BLaER1 (cell line): ENCODE results near the gene GNAQ.

ENCODE experiments used
- H3K27ac ChIP-seq: shearing (Covaris generic); formaldehyde crosslinking; 2 replicates; pipeline ENCODE4 v1.8.1; 2022
- H3K27me3 ChIP-seq: shearing (Covaris generic); formaldehyde crosslinking; 2 replicates; pipeline ENCODE4 v1.8.1; 2022
- H3K36me3 ChIP-seq: shearing (Covaris generic); formaldehyde crosslinking; 2 replicates; pipeline ENCODE4 v1.8.1; 2022
- H3K4me1 ChIP-seq: shearing (Covaris generic); formaldehyde crosslinking; 2 replicates; pipeline ENCODE4 v1.8.1; 2022
- H3K4me2 ChIP-seq: shearing (Covaris generic); formaldehyde crosslinking; 2 replicates; pipeline ENCODE4 v1.8.1; 2022
- H3K4me3 ChIP-seq: shearing (Covaris generic); formaldehyde crosslinking; 2 replicates; pipeline ENCODE4 v1.8.1; 2022
- H3K9ac ChIP-seq: shearing (Covaris generic); formaldehyde crosslinking; 2 replicates; pipeline ENCODE4 v1.8.1; 2022
- H3K9me3 ChIP-seq: shearing (Covaris generic); formaldehyde crosslinking; 2 replicates; pipeline ENCODE4 v1.8.1; 2022
- H4K20me1 ChIP-seq: shearing (Covaris generic); formaldehyde crosslinking; 2 replicates; pipeline ENCODE4 v1.8.1; 2022
- Cebpa-rat ChIP-seq: shearing (Covaris generic); IDR thresholded peaks from 2 replicates; pipeline ENCODE4 v1.8.1; 2022

Gene GNAQ

DNA sequence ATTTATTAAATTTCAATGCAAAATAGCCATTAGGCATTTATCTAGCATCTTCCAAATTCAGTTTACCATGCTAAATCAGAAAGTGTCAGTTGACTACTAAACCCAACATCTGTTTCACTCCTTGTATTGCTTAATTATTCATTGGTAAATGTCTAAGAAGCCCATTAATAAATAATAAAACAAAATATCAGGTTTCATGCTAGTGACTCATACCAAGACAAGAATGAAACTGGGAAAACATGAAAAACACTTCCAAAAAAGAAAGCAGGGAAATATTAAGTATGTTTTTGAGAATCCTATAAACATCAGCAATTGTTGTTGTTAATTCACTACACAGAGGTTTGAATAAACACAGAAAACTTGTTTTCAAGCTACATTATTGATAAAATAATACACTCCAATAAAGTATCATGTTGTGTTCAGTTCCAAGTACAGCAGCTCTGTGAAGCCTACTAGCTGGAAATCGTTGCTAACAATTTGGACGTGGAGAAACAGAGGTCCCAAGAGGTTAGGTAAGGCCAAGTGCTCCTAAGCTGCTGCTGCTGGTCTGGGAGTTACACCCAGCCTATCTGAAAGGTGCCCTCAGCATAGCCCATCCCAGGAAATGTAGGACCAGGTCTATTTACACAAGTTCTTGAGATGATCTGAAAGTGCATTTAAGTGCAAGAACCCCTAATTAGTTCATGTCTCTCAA, 78.8 kb downstream of the GNAQ start:
- Histone ChIP-seq H4K20me1 (peaks cover 37% of the 10 kb centered on the region; the same call in 1 of the 2 replicates), H3K9ac (no peak overlapping the region), H3K36me3 (no peaks in the 10 kb centered on the region), H3K4me2 (no peak overlapping the region), H3K27me3 (no peaks in the 10 kb centered on the region), H3K4me3 (no peak overlapping the region), H3K27ac (no peak overlapping the region), H3K9me3 (no peaks in the 10 kb centered on the region), H3K4me1 (peaks cover 10% of the 10 kb centered on the region)
- TF ChIP-seq Cebpa-rat: no peak

DNA sequence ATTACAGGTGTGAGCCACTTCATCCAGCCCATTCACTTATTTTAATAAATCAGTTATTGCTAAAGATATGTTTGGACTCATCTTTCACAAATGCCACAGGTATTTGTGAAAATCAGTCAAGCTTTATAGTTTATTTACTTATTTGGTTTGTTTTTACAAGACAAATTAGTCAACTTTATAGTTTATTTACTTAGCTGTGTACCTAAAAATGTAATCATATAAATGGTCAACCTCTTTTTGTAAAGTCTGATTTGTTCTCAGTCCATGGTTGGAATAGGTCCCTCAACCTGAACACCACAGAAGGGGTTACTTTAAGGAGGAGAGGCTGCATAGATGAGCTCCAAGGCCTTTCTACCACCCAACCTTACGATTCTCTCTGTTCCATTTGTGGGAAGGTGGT, 80.2 kb downstream of the GNAQ start:
- H3K9ac ChIP-seq: no peak overlapping the region
- H3K27me3 ChIP-seq: no peaks in the 10 kb centered on the region
- H3K4me1 ChIP-seq: peaks cover 20% of the 10 kb centered on the region
- no peaks in the 10 kb centered on the region for H3K36me3 ChIP-seq
- no peak for TF ChIP-seq Cebpa-rat
- no peak overlapping the region for H3K4me2 ChIP-seq
- H3K4me3 ChIP-seq: no peak overlapping the region
- H3K27ac ChIP-seq: no peak overlapping the region
- peaks cover 42% of the 10 kb centered on the region; the same call in 1 of the 2 replicates for H4K20me1 ChIP-seq
- no peaks in the 10 kb centered on the region for H3K9me3 ChIP-seq

DNA sequence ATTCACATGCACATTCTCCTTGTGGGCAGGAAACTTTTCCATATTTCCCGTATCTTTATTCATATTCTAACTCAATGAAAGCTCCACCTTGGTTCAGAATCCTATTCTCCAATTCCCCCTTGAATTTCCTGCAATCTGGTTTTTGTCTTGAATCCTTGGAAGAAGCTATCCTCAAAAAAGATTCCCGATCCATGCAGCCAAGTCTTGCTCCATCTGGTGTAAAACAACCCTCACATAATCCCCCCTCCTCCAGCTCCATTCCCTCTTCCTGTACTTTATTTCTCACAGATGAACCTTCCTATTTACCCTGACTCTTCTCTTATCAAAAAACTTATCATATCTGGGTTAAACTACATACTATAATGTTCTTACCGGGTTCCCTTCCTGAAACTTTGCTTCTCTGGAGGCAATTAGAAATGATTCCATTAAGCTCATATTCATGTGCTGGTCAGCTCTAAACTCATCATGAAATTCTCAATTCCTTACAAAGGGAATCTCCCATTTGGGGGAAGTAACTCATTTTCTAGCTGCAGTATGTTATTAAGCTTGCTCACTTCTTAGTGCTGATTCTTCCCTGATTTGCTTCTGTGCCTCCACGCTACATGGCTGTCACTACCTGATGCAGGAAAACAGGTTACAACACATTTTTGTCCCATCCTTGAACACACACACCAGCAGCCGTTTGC, 81.7 kb downstream of the GNAQ start:
- H3K4me2 ChIP-seq: peak overlapping the region; percentile 42
- no peak overlapping the region for H3K9ac ChIP-seq
- H4K20me1 ChIP-seq: peaks cover 45% of the 10 kb centered on the region; the same call in 1 of the 2 replicates
- no peak for TF ChIP-seq Cebpa-rat
- no peaks in the 10 kb centered on the region for H3K27me3 ChIP-seq
- H3K9me3 ChIP-seq: no peaks in the 10 kb centered on the region
- peaks cover 27% of the 10 kb centered on the region for H3K4me1 ChIP-seq
- no peak overlapping the region for H3K4me3 ChIP-seq
- no peak overlapping the region for H3K27ac ChIP-seq
- H3K36me3 ChIP-seq: no peaks in the 10 kb centered on the region

DNA sequence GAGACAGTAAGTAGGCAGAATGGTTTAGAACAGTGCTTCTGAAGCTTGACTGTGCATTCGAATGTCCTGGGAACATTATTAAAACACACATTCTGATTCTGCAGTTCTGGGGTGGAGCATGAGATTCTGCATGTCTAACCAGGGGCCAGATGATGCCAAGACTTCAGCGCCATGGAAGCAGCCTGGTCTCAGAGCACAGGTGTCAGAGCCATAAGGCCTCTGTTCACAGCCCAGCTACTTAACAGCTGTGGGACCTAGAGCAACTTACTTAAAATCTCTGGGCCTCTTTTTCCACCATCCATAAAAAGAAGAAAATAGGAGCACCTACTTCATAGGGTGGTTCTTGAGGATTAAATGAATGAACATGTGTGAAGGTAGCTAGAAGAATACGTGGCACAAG, 84.0 kb downstream of the GNAQ start:
- Histone ChIP-seq H4K20me1 (peaks cover 35% of the 10 kb centered on the region; the same call in 1 of the 2 replicates), H3K4me3 (no peak overlapping the region), H3K4me1 (peaks cover 32% of the 10 kb centered on the region), H3K4me2 (no peak overlapping the region), H3K9ac (no peak overlapping the region), H3K36me3 (no peaks in the 10 kb centered on the region), H3K27me3 (no peaks in the 10 kb centered on the region), H3K27ac (no peak overlapping the region), H3K9me3 (no peaks in the 10 kb centered on the region)
- no peak for TF ChIP-seq Cebpa-rat

DNA sequence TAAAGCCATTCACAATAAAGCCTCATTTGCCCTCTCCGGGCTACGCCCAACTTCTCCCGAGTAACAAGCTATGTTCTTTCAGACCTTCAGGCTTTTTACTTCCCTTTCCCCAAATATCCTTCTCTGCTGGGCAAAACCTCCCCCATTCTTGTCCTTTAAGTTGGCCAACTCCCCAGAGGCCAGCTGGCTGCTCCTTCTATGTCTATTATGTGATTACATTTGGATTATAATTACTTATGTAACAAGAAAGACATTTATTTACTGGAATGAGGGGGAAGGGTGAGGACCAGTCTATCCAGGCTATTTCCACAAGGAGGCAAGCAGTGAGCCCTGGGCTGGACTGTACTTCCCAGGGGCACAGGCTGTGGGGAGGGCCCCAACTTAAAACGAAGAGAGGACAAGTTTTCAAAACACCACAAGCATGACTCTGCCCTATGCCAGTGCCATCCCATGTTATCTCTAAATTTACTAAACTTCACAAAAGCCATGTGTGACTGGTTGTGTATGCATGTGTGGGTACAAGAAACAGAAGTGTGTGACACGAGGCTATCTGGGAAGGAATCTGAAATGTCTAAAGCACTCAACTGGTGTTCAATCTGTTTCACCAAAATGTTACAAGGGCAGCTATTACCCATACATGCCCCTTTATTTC, 84.5 kb downstream of the GNAQ start:
- Histone ChIP-seq H3K36me3 (no peaks in the 10 kb centered on the region), H4K20me1 (peaks cover 35% of the 10 kb centered on the region; the same call in 1 of the 2 replicates), H3K4me1 (peaks cover 32% of the 10 kb centered on the region), H3K9me3 (no peaks in the 10 kb centered on the region), H3K4me2 (no peak overlapping the region; the same call in 1 of the 2 replicates), H3K9ac (no peak overlapping the region), H3K27ac (no peak overlapping the region), H3K4me3 (no peak overlapping the region), H3K27me3 (no peaks in the 10 kb centered on the region)
- TF ChIP-seq Cebpa-rat: no peak

DNA sequence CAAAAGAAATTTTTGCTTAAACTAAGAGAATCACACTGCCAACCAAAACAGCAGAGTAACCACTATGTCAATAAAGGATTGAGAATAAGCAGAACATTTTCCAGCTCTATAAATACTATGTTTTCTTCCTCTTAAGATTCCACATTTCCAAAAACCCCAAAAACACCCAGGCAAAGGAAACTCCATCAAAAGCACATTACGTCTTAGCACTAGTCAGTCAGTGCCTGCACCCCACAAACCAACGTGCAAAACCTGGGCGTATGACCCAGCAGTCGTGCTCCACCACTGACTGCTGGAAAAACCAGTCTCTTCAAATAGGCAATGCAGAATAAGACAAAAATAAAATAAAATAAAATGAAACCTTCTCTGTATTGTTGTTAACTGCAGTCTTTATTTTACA, 85.3 kb downstream of the GNAQ start:
- Histone ChIP-seq H3K9ac (no peak overlapping the region), H3K27me3 (no peaks in the 10 kb centered on the region), H3K4me3 (no peak overlapping the region), H3K9me3 (no peaks in the 10 kb centered on the region), H3K4me1 (peaks cover 32% of the 10 kb centered on the region), H4K20me1 (peaks cover 35% of the 10 kb centered on the region; the same call in 1 of the 2 replicates), H3K27ac (no peak overlapping the region), H3K4me2 (no peak overlapping the region), H3K36me3 (no peaks in the 10 kb centered on the region)
- TF ChIP-seq Cebpa-rat: no peak

DNA sequence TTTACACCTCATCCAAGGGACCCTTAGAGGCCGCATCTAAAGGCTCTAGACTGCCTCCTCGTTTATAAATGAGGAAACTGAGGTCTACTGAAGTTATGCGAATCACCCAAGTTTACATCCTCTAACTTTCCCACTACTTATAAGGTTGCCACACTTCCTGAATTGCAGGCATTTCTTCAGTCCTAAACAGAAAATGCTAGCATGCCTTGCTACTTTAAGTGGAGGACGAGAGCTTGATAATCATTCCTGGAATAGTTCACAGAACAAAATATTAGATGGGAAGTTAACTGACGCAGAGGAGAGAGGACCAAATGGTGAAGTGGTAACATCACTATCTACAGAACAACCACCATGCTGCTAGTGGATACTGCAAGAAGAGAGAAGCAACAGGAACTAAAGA, 85.8 kb downstream of the GNAQ start:
- H3K36me3 ChIP-seq: no peaks in the 10 kb centered on the region
- no peaks in the 10 kb centered on the region for H3K9me3 ChIP-seq
- H3K4me3 ChIP-seq: no peak overlapping the region
- H4K20me1 ChIP-seq: peaks cover 35% of the 10 kb centered on the region; the same call in 1 of the 2 replicates
- peaks cover 31% of the 10 kb centered on the region for H3K4me1 ChIP-seq
- H3K27ac ChIP-seq: no peak overlapping the region
- H3K4me2 ChIP-seq: no peak overlapping the region
- no peaks in the 10 kb centered on the region for H3K27me3 ChIP-seq
- H3K9ac ChIP-seq: no peak overlapping the region
- TF ChIP-seq Cebpa-rat: no peak

DNA sequence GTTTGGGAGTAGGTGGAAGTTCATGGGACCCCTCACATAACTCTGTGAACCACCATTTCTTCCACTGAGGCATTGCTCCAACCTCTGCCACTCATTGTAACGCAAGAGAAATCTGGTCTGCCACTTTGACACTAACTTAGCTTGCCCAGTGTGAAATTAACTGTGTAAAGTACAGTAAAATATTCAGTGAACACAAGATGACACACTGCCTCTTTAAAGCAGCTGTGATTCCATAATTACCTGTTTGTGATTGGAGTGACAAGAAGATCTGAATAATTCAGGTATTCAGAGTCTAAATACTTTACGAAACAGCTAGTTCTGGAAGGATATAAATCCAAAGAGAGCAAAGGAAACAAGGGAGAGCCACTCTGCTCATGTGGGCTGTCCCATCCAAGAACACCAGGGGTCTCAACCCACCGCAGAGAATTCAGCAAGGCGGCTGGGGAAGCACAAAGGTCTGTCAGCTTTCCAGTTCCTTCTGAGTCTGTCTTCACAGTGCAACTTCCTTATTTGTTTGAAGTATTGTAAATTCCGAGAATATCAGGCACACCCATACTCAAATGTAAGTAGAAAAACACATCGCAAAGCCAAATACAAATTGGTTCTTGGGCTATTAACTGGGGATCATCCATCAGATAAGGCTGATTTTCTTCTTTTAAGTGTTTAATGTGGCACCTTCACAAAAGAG, 86.9 kb downstream of the GNAQ start:
- no peak overlapping the region for H3K4me3 ChIP-seq
- H4K20me1 ChIP-seq: peaks cover 29% of the 10 kb centered on the region; the same call in 1 of the 2 replicates
- no peak overlapping the region for H3K27ac ChIP-seq
- H3K9ac ChIP-seq: no peak overlapping the region
- no peak for TF ChIP-seq Cebpa-rat
- H3K27me3 ChIP-seq: no peaks in the 10 kb centered on the region
- H3K4me1 ChIP-seq: peaks cover 22% of the 10 kb centered on the region
- no peak overlapping the region for H3K4me2 ChIP-seq
- no peaks in the 10 kb centered on the region for H3K36me3 ChIP-seq
- 0 out of 2 replicates have a peak, but pooled peaks cover 8% of the 10 kb centered on the region for H3K9me3 ChIP-seq

DNA sequence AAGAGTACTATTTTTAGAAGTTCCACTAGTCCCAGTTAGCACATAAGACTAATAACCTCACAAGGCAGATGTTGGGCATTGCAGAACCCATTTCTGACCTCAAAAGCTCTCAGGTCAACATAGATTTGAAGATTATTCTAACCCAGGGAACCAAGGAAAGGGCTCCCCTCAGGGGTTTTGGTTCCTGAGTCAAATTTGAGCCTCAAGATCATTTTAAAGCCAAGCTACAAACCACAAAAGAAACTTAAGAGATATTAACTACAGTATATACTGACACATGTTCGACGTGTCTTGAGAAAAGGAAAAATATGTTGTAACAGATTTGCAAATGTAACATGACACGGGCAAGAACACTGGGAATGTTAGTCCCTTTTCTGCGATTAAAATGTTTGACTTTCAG, 88.6 kb downstream of the GNAQ start:
- H3K9ac ChIP-seq: no peak overlapping the region
- no peak overlapping the region for H3K27ac ChIP-seq
- H4K20me1 ChIP-seq: peaks cover 16% of the 10 kb centered on the region; the same call in 1 of the 2 replicates
- TF ChIP-seq Cebpa-rat: no peak
- peaks cover 22% of the 10 kb centered on the region for H3K4me1 ChIP-seq
- H3K4me3 ChIP-seq: no peak overlapping the region
- H3K9me3 ChIP-seq: peaks cover 16% of the 10 kb centered on the region
- no peak overlapping the region for H3K4me2 ChIP-seq
- H3K36me3 ChIP-seq: peaks cover 7% of the 10 kb centered on the region
- H3K27me3 ChIP-seq: no peaks in the 10 kb centered on the region
